Pancreas (tissue), 10 donors: ENCODE results near the gene ITGAL. TPM values are rescaled to one million over a fixed set of nuclear protein-coding genes. Genes with fewer than 3 reads are reported as not detected.

Source experiments
- ATAC-seq, 4 donors: fragments of 200-7000 bp; cut with Tn5 transposase; one replicate each; pipeline versions ENCODE4 v1.8.0 to v1.9.1; 2020; ENCODE audit warnings: mild to moderate bottlenecking in 4 of 4, moderate library complexity in 4 of 4
- DNase-seq, 6 donors: peaks; one replicate each; pipeline ENCODE4 v3.0.0-alpha.2; 2020
- FAIRE-seq: peaks from 2 replicates; lab custom pipeline; 2012; peaks lifted over from hg19 to GRCh38; lab: Jason Lieb, UNC
- H3K27ac ChIP-seq, 4 donors: fragments of 200-600 bp; sonication (generic); 1 replicate in 3 of 4; 2 replicates in 1 of 4; pipeline versions ENCODE4 v1.5.0 to v1.8.0; 2020
- H3K27me3 ChIP-seq, 4 donors: fragments of 200-600 bp; one replicate each; pipeline ENCODE4 v1.8.0; 2021
- H3K36me3 ChIP-seq, 3 donors: fragments of 200-600 bp; sonication (generic) in 1 of 3; one replicate each; pipeline versions ENCODE4 v1.5.0 to v1.8.0; 2020 to 2021
- H3K4me1 ChIP-seq, 3 donors: fragments of 200-600 bp; one replicate each; pipeline ENCODE4 v1.8.0; 2021
- H3K4me3 ChIP-seq, 4 donors: fragments of 200-600 bp; sonication (generic) in 2 of 4; one replicate each; pipeline versions ENCODE4 v1.5.0 to v1.8.0; 2020 to 2021
- H3K9me3 ChIP-seq, 4 donors: fragments of 200-600 bp; one replicate each; pipeline ENCODE4 v1.8.0; 2021
- CTCF ChIP-seq, 4 donors: fragments of 200-600 bp; sonication (generic) in 3 of 4; IDR thresholded peaks; one replicate each; pipeline versions ENCODE4 v1.5.0 to v1.8.0; 2021; ENCODE audit warnings: antibody characterized with exemption in 4 of 4
- WGBS, 2 donors: extraction: QIAGEN DNeasy Blood & Tissue Kit; methylation state at CpG; one replicate each; pipeline ENCODE4 v1.1.7; 2013; 5-methylcytosine and 5-hydroxymethylcytosine counted together
- intact Hi-C, 3 donors: fragments of 100-400 bp; cut with DNase I; formaldehyde crosslinking; loops; one replicate each; pipeline versions ENCODE4 v1.11.1 to v1.14.2; 2022
- polyA plus RNA-seq, 2 donors: library from polyadenylated mRNA; stranded (reverse); fragments of 200-250 nt; gene quantifications; one replicate each; pipeline ENCODE4 v1.2.3, GENCODE V29; 2013
- total RNA-seq, 6 donors: library from RNA; stranded (reverse); fragmentation: NEBNext Ultra II Directional in 4 of 6; extraction: Animal tissue kit (Norgen Biotek cat#: 25700) in 4 of 6; gene quantifications; one replicate each; pipeline versions ENCODE4 v1.2.1 to v1.2.4, GENCODE V29; 2021 to 2023
- donor health status: healthy with polysubstance abuse.
- donor health status: DM: no; HTN: no; CAD: no; lungs with moderate emphysema.
- donor health status: DM: no; HTN: no; CAD: no.
- donor health status: control.
- donor health status: control.
- donor health status: Bipolar disorder and iron deficiency.
- donor health status: DM: yes; HTN: yes; CAD: no.
- donor health status: DM: no; HTN: no; CAD: no.
- donor health status: DM: no; HTN: no; CAD: no.
- donor health status: DM: yes; HTN: yes; CAD: no.

ITGAL gene
- total and polyA plus RNA-seq, 8 donors, result 0.54 to 9.1 (median 1.8) TPM

GRCh38 chr16:30509081-30509765 lies 36.7 kb downstream of the ITGAL start:
- no peak for FAIRE-seq
- ATAC-seq, result no peak
- Histone ChIP-seq H3K27me3 (no peaks in the 10 kb centered on the region), H3K4me3 (no peak overlapping the region), H3K9me3 (no peaks in the 10 kb centered on the region), H3K4me1 (no peaks in the 10 kb centered on the region), H3K36me3 (no peaks in the 10 kb centered on the region), H3K27ac (no peak overlapping the region)
- no peak for TF ChIP-seq CTCF (IDR thresholded peaks at IDR 0.05)
- no peak for DNase-seq
- WGBS, 2 donors, result 53 to 73% methylated on average over 4 of the region's 4 CpGs
- intact Hi-C loops, result no loop called here

GRCh38 chr16:30510376-30510938 lies 37.9 kb downstream of the ITGAL start:
- H3K4me1 ChIP-seq, result no peaks in the 10 kb centered on the region
- H3K27ac ChIP-seq, result no peak overlapping the region
- DNase-seq (no peak), ATAC-seq (no peak), FAIRE-seq (no peak)
- no peak overlapping the region for H3K4me3 ChIP-seq
- intact Hi-C loops, result loop anchor here in 1 of 3 donors (10.0 kb wide), 1 partner anchor 56 kb away; no protein-coding TSS in a partner anchor
- no peaks in the 10 kb centered on the region for H3K27me3 ChIP-seq
- no peak for TF ChIP-seq CTCF (IDR thresholded peaks at IDR 0.05)
- WGBS, 2 donors, result 63 to 70% methylated on average over 4 of the region's 4 CpGs
- H3K9me3 ChIP-seq, result no peaks in the 10 kb centered on the region
- H3K36me3 ChIP-seq, result no peaks in the 10 kb centered on the region

- intact Hi-C loops, result loop anchor here in 1 of 3 donors (10.0 kb wide), 1 partner anchor 57 kb away; no protein-coding TSS in a partner anchor
- ATAC-seq (no peak), DNase-seq (no peak), FAIRE-seq (no peak)
- Histone ChIP-seq H3K9me3 (no peaks in the 10 kb centered on the region), H3K27me3 (no peaks in the 10 kb centered on the region), H3K4me3 (no peak overlapping the region), H3K36me3 (no peaks in the 10 kb centered on the region), H3K4me1 (no peaks in the 10 kb centered on the region), H3K27ac (no peak overlapping the region)
- 84 to 100% methylated on average over 3 of the region's 3 CpGs for WGBS, 2 donors
- no peak for TF ChIP-seq CTCF (IDR thresholded peaks at IDR 0.05)
Measured at GRCh38 chr16:30511509-30511908, 39.0 kb downstream of the ITGAL start.

- intact Hi-C loops, result loop anchor here in 1 of 3 donors (10.0 kb wide), 1 partner anchor 60 kb away; no protein-coding TSS in a partner anchor
- Histone ChIP-seq H3K27ac (no peak overlapping the region), H3K36me3 (no peaks in the 10 kb centered on the region), H3K27me3 (no peaks in the 10 kb centered on the region), H3K4me1 (no peaks in the 10 kb centered on the region), H3K4me3 (no peak overlapping the region), H3K9me3 (no peaks in the 10 kb centered on the region)
- ATAC-seq (no peak), FAIRE-seq (no peak), DNase-seq (no peak)
- 73 to 83% methylated on average over 2 of the region's 2 CpGs for WGBS, 2 donors
- TF ChIP-seq CTCF (IDR thresholded peaks at IDR 0.05), result no peak
Measured at GRCh38 chr16:30515275-30515674, 42.7 kb downstream of the ITGAL start.

GRCh38 chr16:30518552-30518951 lies 46.0 kb downstream of the ITGAL start:
- intact Hi-C loops, result loop anchor here in 1 of 3 donors (10.0 kb wide), 1 partner anchor 64 kb away; no protein-coding TSS in a partner anchor
- Histone ChIP-seq H3K27me3 (no peaks in the 10 kb centered on the region), H3K4me3 (no peak overlapping the region), H3K36me3 (no peaks in the 10 kb centered on the region), H3K9me3 (no peaks in the 10 kb centered on the region), H3K4me1 (no peaks in the 10 kb centered on the region), H3K27ac (no peak overlapping the region)
- DNase-seq, result no peak
- TF ChIP-seq CTCF (IDR thresholded peaks at IDR 0.05), result no peak
- WGBS, 2 donors, result 82 to 86% methylated on average over 10 of the region's 10 CpGs
- no peak for FAIRE-seq
- no peak for ATAC-seq
